ENCODE results near the gene ATP11A. TPM values are rescaled to one million over a fixed set of nuclear protein-coding genes. Genes with fewer than 3 reads are reported as not detected.

The ATP11A gene
- total and polyA plus RNA-seq, 2 donors (not counting 3 experiments of a cell fraction or from before 2014, with no cell fraction given), result 16.5 to 88.1 TPM

DNA sequence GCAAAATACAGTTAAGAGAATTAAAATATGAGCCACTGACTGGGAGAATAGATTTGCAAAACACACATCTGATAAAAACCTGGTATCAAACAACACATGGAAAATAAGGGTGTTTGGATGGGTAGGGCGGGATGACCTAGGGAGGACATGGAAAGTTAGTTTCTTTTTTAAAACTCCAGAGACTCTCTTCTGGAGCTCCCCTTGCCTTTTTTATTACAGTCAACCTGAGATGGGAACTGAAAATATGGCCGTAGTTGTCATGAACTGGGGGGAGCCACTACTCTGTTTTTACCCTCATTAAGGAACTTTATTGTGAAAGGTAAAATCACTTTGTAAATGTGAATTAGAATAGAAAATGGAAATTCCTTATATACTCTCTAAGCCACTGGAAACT lies 113.0 kb downstream of the ATP11A start:
- H3K27ac ChIP-seq (ENCODE audit: insufficient read depth, low read depth, low read length), result no peak overlapping the region
- no peaks in the 10 kb centered on the region for H3K9me1 ChIP-seq (replicated peaks; ENCODE audit: control insufficient read depth, extremely low read depth, insufficient read depth, low read length)
- no peaks in the 10 kb centered on the region for H3K4me1 ChIP-seq (ENCODE audit: control insufficient read depth, extremely low read depth, insufficient read depth, low read length)
- H3K79me2 ChIP-seq (ENCODE audit: control insufficient read depth, insufficient read depth, low read length), result no peaks in the 10 kb centered on the region
- FAIRE-seq, result no peak
- H3K4me3 ChIP-seq (replicated peaks in 1 of 3; ENCODE audit: insufficient read depth in 1 of 3, low read depth in 1 of 3, low read length in 3 of 3), result no peak overlapping the region
- BruUV-seq (replicated peaks), result no TSS peak
- no peaks in the 10 kb centered on the region for H3K27me3 ChIP-seq (ENCODE audit: control insufficient read depth in 2 of 2, insufficient read depth in 2 of 2, low read length in 2 of 2)
- H3K36me3 ChIP-seq (ENCODE audit: control insufficient read depth in 2 of 2, extremely low read depth in 1 of 2, insufficient read depth in 2 of 2, low read length in 2 of 2), result peaks cover 0 to 7% of the 10 kb centered on the region in 2 experiments
- no peak overlapping the region for H3K4me2 ChIP-seq (ENCODE audit: insufficient read depth, low read length)
- no peak overlapping the region for H2AFZ ChIP-seq (ENCODE audit: low read depth, low read length)
- TF ChIP-seq, protein P1, sequence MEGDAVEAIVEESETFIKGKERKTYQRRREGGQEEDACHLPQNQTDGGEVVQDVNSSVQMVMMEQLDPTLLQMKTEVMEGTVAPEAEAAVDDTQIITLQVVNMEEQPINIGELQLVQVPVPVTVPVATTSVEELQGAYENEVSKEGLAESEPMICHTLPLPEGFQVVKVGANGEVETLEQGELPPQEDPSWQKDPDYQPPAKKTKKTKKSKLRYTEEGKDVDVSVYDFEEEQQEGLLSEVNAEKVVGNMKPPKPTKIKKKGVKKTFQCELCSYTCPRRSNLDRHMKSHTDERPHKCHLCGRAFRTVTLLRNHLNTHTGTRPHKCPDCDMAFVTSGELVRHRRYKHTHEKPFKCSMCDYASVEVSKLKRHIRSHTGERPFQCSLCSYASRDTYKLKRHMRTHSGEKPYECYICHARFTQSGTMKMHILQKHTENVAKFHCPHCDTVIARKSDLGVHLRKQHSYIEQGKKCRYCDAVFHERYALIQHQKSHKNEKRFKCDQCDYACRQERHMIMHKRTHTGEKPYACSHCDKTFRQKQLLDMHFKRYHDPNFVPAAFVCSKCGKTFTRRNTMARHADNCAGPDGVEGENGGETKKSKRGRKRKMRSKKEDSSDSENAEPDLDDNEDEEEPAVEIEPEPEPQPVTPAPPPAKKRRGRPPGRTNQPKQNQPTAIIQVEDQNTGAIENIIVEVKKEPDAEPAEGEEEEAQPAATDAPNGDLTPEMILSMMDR (IDR thresholded peaks at IDR 0.05; ENCODE audit: extremely low read depth in 1 of 2, insufficient read depth in 1 of 2, low read depth in 1 of 2, low read length in 2 of 2), result no peak
- TF ChIP-seq POLR2AphosphoS5 (IDR thresholded peaks at IDR 0.05; ENCODE audit: insufficient read depth, low read depth, low read length) (no peak), EZH2 (IDR thresholded peaks at IDR 0.05; ENCODE audit: borderline replicate concordance, low read depth, low read length, severe bottlenecking) (no peak), GATA2 (IDR thresholded peaks at IDR 0.05; ENCODE audit: insufficient read depth, insufficient read length, low read depth, low read length) (no peak), MYC (IDR thresholded peaks at IDR 0.05; ENCODE audit: low read depth, low read length) (no peak), POLR2A (IDR thresholded peaks at IDR 0.05; ENCODE audit: low read depth, low read length) (no peak), JUN (IDR thresholded peaks at IDR 0.05; ENCODE audit: borderline replicate concordance, insufficient read depth, insufficient read length, low read depth) (no peak), FOS (IDR thresholded peaks at IDR 0.05; ENCODE audit: borderline replicate concordance, insufficient read depth, low read length) (no peak)
- TF ChIP-seq, protein P2, sequence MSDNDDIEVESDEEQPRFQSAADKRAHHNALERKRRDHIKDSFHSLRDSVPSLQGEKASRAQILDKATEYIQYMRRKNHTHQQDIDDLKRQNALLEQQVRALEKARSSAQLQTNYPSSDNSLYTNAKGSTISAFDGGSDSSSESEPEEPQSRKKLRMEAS (IDR thresholded peaks at IDR 0.05; ENCODE audit: insufficient read depth, insufficient read length), result no peak
- no peak overlapping the region for H3K9ac ChIP-seq (replicated peaks; ENCODE audit: extremely low read depth, insufficient read depth, low read length)
- intact Hi-C loops (cut with micrococcal nuclease), result no loop called here
- dilution Hi-C loops (cut with MboI; ENCODE audit: extremely low pct_ligation_motif_present, low sequenced_read_pairs), result no loop called here
- DNase-seq (ENCODE audit: low read depth, low spot score), result no peak
- no peaks in the 10 kb centered on the region for H4K20me1 ChIP-seq (replicated peaks; ENCODE audit: control insufficient read depth, extremely low read depth, insufficient read depth, low read length)
- CTCF ChIA-PET, result no interaction called here
- POLR2A ChIA-PET, result no interaction called here
- H3K9me3 ChIP-seq (replicated peaks; ENCODE audit: control insufficient read depth, insufficient read depth, low read length), result no peaks in the 10 kb centered on the region

Data from endothelial cell of umbilical vein (primary cell).